Loucy (cell line): Measurements from ENCODE around the gene PHF13.

Experiments used
- H2AFZ ChIP-seq: fragments of 200-600 bp; sonication (generic); 2 replicates; pipeline ENCODE4 v1.6.0; 2016; ENCODE audit warnings: antibody characterized with exemption, mild to moderate bottlenecking, low read length, moderate library complexity
- H3F3A ChIP-seq: fragments of 200-600 bp; 2 replicates; pipeline ENCODE4 v1.6.0; 2016; ENCODE audit warnings: antibody characterized with exemption, low read depth, mild to moderate bottlenecking
- H3K27me3 ChIP-seq: fragments of 200-600 bp; sonication (generic); 2 replicates; pipeline ENCODE4 v1.6.1; 2014; ENCODE audit warnings: low read length, mild to moderate bottlenecking; ENCODE audit not compliant: insufficient read depth, poor library complexity, severe bottlenecking
- H3K36me3 ChIP-seq: fragments of 200-600 bp; sonication (generic); 2 replicates; pipeline ENCODE4 v1.6.1; 2016; ENCODE audit warnings: low read length; ENCODE audit not compliant: insufficient read depth
- H3K4me1 ChIP-seq: fragments of 200-600 bp; sonication (generic); 2 replicates; pipeline ENCODE4 v1.5.1; 2014; ENCODE audit warnings: low read length, mild to moderate bottlenecking; ENCODE audit not compliant: insufficient read depth, poor library complexity, severe bottlenecking
- H3K4me2 ChIP-seq: fragments of 200-600 bp; sonication (generic); 2 replicates; pipeline ENCODE4 v1.6.0; 2014; ENCODE audit warnings: antibody characterized with exemption, low read length, low read depth, mild to moderate bottlenecking; ENCODE audit not compliant: poor library complexity, severe bottlenecking
- H3K4me3 ChIP-seq: fragments of 200-600 bp; sonication (generic); 2 replicates; pipeline ENCODE4 v1.5.1; 2014; ENCODE audit warnings: low read length, mild to moderate bottlenecking, mixed read lengths; ENCODE audit not compliant: poor library complexity, severe bottlenecking
- H3K79me2 ChIP-seq: fragments of 200-600 bp; sonication (generic); 2 replicates; pipeline ENCODE4 v1.6.1; 2014; ENCODE audit warnings: low read length; ENCODE audit not compliant: insufficient read depth
- H3K9ac ChIP-seq: fragments of 200-600 bp; sonication (generic); 2 replicates; pipeline ENCODE4 v1.6.0; 2014; ENCODE audit warnings: mild to moderate bottlenecking, low read depth, low read length, moderate library complexity; ENCODE audit not compliant: poor library complexity, severe bottlenecking
- H3K9me2 ChIP-seq: fragments of 200-600 bp; sonication (generic); replicated peaks from 2 replicates; pipeline ENCODE4 v1.6.1; 2016; ENCODE audit warnings: low read depth, low read length, mixed read lengths
- H3K9me3 ChIP-seq: fragments of 200-600 bp; sonication (generic); 2 replicates; pipeline ENCODE4 v1.6.1; 2014; ENCODE audit warnings: mild to moderate bottlenecking, antibody characterized with exemption, low read length, low read depth; ENCODE audit not compliant: insufficient read depth
- H4K20me1 ChIP-seq: fragments of 200-600 bp; sonication (generic); 2 replicates; pipeline ENCODE4 v1.6.0; 2014; ENCODE audit warnings: antibody characterized with exemption, low read length, mild to moderate bottlenecking; ENCODE audit not compliant: insufficient read depth, poor library complexity, severe bottlenecking
- CTCF ChIP-seq: fragments of 200-600 bp; sonication (generic); conservative IDR thresholded peaks from 2 replicates; pipeline ENCODE4 v1.5.1; 2014; ENCODE audit warnings: mild to moderate bottlenecking, antibody characterized with exemption, low read length
- EZH2phosphoT487 ChIP-seq: fragments of 200-600 bp; IDR thresholded peaks from 2 replicates; pipeline ENCODE4 v1.6.1; 2018; ENCODE audit warnings: antibody characterized with exemption, mild to moderate bottlenecking, moderate library complexity, borderline replicate concordance

Gene PHF13

GRCh38 chr1:6591222-6591621 is 22.3 kb upstream of the PHF13 start:
- no peak overlapping the region for H3K4me2 ChIP-seq
- no peak overlapping the region for H3K9ac ChIP-seq
- no peaks in the 10 kb centered on the region for H3K4me1 ChIP-seq
- H3K4me3 ChIP-seq, result no peak overlapping the region
- no peaks in the 10 kb centered on the region for H3K27me3 ChIP-seq
- TF ChIP-seq EZH2phosphoT487 (no peak), CTCF (no peak)
- peaks cover 8% of the 10 kb centered on the region for H4K20me1 ChIP-seq
- peaks cover 58% of the 10 kb centered on the region; the same call in 1 of the 2 replicates for H3K36me3 ChIP-seq
- H3K79me2 ChIP-seq, result peaks cover 7% of the 10 kb centered on the region; the same call in 1 of the 2 replicates
- no peaks in the 10 kb centered on the region for H3F3A ChIP-seq
- no peaks in the 10 kb centered on the region for H3K9me3 ChIP-seq
- no peak overlapping the region for H2AFZ ChIP-seq
- no peaks in the 10 kb centered on the region for H3K9me2 ChIP-seq

GRCh38 chr1:6591644-6592043 is 21.9 kb upstream of the PHF13 start:
- H3K36me3 ChIP-seq, result peaks cover 62% of the 10 kb centered on the region; the same call in 1 of the 2 replicates
- H3K79me2 ChIP-seq, result peaks cover 11% of the 10 kb centered on the region; the same call in 1 of the 2 replicates
- no peaks in the 10 kb centered on the region for H3K9me2 ChIP-seq
- H3K9ac ChIP-seq, result no peak overlapping the region
- no peaks in the 10 kb centered on the region for H3K9me3 ChIP-seq
- no peaks in the 10 kb centered on the region for H3K27me3 ChIP-seq
- peaks cover under 1% of the 10 kb centered on the region for H3K4me1 ChIP-seq
- H3K4me2 ChIP-seq, result no peak overlapping the region
- H3F3A ChIP-seq, result no peaks in the 10 kb centered on the region
- peaks cover 12% of the 10 kb centered on the region for H4K20me1 ChIP-seq
- no peak overlapping the region for H2AFZ ChIP-seq
- TF ChIP-seq CTCF (no peak), EZH2phosphoT487 (no peak)
- no peak overlapping the region for H3K4me3 ChIP-seq

GRCh38 chr1:6592441-6592840 is 21.1 kb upstream of the PHF13 start:
- H3K4me3 ChIP-seq, result no peak overlapping the region
- TF ChIP-seq EZH2phosphoT487, result no peak
- no peak for TF ChIP-seq CTCF
- H3K4me2 ChIP-seq, result no peak overlapping the region
- no peaks in the 10 kb centered on the region for H3K9me2 ChIP-seq
- H3K79me2 ChIP-seq, result peaks cover 19% of the 10 kb centered on the region
- no peaks in the 10 kb centered on the region for H3K9me3 ChIP-seq
- peaks cover 17% of the 10 kb centered on the region for H4K20me1 ChIP-seq
- H3K4me1 ChIP-seq, result peaks cover 3% of the 10 kb centered on the region
- H3K9ac ChIP-seq, result no peak overlapping the region
- H3K27me3 ChIP-seq, result no peaks in the 10 kb centered on the region
- H3K36me3 ChIP-seq, result peaks cover 66% of the 10 kb centered on the region; the same call in 1 of the 2 replicates
- H3F3A ChIP-seq, result no peaks in the 10 kb centered on the region
- H2AFZ ChIP-seq, result no peak overlapping the region
